GM18498 (cell line): ENCODE results near the gene GSTA3.
"Not testable (repeated sequence)": the region's sequence is repeated elsewhere in the genome, so short reads cannot be mapped to it uniquely, and the experiment has no call there.

ENCODE experiments used
- ATAC-seq: cut with Tn5 transposase; IDR thresholded peaks from one replicate; pipeline ENCODE4 v1.9.1; 2021; ENCODE audit warnings: mild to moderate bottlenecking, moderate library complexity; ENCODE audit not compliant: unreplicated experiment

The GSTA3 gene

DNA sequence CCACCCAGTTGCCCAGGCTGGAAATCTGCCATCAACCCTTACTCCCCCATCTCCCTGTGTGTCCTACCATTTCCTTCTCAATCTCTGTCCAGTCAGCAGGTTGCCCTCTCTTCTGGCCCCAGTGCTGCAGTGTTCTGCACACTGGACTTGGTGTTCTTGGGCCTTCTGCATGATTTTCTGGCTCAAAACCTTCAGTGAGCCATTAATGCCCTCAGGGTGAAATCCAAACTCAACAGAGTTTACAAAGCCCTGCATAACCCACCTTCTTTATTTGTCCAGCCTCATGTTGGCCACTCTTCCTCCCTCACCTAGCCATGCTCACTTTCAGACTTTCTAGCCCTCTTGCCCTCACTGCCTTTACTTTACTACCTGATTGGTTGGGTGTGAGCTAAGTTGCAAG lies 5.0 kb upstream of the GSTA3 start:
- no peak for ATAC-seq

DNA sequence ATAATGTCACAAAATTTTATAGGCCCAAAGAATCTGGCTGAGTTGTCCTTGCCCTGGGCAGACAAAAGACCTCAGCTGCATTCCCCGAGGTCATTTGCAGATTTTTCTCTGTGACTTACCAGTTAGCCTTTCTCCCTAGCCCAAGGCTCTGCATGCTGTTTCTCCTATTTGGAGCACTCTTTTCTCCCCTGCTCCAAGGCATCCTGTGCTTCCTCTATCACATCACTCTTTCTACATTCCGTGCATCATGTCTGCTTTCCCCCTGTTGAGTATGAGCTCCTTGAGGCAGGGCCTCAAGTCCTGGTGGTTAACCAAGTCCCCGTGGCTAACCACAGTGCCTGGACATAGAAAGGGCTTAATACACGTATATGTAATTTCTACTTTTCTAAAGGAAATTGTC lies 593 bp upstream of the GSTA3 start:
- ATAC-seq = no peak

DNA sequence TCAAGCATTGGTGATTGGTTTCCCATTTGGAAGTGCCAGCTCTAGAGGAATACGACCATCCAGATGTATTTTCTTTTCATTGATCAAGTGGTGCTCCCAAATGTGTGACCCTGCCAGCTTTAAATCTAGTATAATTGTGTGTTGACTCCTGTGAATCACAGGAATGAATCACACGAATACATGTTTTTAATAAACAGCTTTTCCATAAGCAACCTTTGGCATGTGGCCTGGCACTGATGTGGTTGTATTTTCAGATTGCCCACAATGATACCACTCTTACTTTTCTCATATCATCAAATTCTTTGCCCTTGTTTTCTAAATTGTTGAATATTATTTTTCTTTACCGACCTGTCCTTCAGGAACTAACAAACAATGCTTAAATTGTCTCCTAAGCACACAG lies 367 bp downstream of the GSTA3 start:
- no peak for ATAC-seq

DNA sequence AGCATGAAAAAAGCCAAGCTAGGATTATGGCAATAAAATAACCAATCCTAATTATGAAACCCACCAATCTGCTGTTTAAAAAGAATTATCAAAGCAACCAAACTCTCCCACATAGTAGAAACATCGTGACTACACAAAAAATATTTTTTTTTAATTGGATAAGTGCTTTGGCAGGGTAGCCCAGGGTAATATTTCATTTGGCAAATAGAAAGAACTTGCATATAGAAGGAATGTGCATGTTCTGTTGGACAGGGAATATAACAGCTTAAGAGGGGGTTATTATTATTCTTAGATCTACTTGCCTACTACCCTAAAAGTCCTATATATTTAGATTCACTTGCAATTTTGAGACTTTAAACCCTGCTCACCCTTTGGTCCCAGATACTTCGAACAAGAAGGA lies 972 bp downstream of the GSTA3 start:
- no peak for ATAC-seq

DNA sequence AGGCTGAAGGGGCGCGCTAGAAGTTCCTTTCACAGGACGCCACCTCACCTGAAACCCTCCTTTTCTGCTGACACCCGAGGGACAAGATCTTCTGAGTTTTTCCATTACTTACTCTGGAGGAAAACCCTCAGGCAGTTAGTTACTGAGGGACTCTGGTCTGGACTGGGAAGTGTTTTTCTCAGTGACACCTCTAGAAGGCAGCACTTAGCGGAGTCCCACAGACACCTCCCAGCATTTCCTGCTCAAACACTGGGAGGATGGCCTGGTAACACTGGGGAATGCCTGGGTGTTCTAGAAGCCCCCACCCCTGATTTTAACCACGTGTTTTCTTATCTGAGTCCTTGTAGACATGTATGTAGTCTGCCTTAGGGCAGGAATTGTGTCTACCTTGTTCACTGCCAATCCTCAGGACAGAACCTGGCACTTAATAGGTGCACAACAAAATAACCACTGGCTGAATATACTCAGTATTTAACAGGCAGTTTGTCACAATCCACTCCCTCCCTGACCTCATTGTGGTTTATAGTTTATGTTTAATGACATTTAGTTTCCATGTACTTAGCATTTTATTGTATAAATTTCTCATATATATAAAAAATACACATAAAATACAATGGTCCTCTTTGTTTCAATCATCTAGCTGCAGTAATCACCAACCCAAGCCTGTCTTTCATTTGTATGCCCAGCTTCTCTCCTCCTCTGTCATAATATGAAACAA lies 4.8 kb downstream of the GSTA3 start:
- no peak for ATAC-seq

DNA sequence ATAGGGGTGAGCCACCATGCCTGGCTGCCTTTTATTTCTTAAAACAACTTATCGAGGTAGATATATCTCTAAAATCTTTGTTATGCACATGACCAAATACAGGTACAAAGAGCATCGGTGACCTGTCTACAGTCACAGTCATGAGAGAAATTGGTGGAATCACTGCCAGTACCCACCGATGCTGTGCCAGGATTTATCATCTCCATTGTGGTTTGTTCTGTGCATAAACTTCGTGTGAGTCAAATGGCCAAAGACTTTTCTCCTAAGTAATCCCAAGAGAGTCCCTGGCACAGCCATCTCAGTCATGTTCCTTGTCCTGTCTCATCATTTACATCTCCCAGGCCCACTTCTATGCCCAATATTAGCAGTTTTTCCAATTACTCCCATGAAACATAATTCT lies 9.0 kb downstream of the GSTA3 start:
- no peak for ATAC-seq

DNA sequence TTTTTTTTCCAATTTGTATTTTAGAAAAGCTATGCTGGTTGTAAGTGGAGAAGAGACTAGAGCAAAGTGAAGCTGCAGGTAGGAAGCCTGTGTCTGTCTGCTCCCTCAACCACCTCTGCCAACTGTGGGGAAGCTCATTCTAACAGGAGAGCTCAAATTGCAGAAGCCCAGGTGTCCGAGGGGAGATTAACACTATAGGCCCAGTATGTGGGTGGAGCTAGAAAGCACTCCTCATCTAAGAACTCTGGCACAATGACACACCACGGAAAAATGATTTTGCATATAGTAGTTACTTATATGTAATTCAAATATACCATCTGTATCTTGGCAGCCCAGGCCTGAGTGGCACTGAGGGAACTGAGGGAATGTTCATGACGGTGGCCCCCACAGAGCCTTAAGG lies 13.7 kb downstream of the GSTA3 start:
- ATAC-seq = not testable (repeated sequence)

DNA sequence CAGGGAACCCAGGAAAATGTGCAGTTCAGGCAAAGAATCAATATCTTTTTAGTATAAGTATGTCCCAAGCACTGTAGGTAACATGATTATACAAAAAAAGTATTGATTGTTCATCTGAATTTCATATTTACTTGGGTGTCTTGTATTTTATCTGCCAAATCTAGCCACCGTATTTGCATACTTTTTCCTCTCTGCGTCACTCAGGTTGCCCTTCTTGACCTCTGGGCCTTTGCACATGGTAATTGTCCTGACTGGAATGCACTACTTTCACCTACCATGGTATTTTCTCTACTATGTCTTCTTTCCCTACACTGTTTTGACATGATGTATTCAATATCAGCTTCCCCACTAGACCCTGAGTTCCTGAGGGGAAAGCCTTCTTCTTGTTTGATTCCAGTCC lies 15.2 kb downstream of the GSTA3 start:
- ATAC-seq = no peak

DNA sequence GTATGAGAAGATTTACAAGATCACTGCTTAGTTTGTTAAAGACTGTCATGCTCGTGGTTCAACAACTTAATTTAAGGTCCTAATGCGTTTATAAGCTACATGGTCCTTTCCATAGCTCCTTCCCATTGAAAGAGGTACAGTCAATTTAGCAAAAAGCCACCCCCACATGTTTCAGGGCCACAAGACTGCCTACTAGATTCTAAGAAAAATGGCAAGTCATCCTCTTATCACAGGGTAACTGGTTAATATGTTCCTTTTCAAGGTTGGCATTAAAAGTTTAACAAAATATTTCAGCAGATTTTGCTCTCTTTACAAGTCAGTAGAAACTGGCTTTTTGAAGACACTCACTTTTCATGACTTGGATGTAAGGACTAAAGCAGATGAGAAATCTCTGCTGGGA lies 15.7 kb downstream of the GSTA3 start:
- ATAC-seq = no peak

DNA sequence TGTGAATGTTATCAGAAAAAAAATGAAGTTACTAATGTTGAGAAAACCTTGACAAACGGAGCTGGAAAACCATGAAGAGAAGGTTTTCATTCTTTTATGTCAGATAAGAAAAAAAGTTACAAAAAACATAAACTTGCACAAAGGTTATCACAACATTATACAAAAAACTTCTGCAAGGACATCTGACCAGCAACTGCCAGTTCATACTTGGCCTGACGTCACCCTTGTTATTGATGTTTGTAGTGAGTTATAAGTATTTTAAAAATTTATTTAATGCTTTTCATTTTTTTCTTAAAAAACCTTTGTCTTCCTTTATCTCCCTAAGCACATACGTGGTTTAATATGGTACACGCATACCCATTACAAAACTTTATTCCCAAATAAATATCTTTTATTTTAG lies 16.3 kb downstream of the GSTA3 start:
- ATAC-seq = no peak

DNA sequence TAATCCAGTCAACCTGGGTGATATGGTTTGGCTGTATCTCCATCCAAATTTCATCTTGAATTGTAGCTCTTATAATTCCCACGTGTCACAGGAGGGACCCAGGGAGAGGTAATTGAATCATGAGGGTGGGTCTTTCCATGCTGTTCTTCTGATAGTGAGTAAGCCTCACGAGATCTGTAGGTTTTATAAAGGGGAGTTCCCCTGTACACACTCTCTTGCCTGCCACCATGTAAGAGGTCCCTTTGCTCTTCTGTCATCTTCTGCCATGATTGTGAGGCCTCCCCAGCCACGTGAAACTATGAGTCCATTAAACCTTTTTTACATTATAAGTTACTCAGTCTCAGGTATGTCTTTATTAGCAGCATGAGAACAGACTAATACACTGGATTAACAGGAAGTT lies 19.5 kb downstream of the GSTA3 start:
- no peak for ATAC-seq

DNA sequence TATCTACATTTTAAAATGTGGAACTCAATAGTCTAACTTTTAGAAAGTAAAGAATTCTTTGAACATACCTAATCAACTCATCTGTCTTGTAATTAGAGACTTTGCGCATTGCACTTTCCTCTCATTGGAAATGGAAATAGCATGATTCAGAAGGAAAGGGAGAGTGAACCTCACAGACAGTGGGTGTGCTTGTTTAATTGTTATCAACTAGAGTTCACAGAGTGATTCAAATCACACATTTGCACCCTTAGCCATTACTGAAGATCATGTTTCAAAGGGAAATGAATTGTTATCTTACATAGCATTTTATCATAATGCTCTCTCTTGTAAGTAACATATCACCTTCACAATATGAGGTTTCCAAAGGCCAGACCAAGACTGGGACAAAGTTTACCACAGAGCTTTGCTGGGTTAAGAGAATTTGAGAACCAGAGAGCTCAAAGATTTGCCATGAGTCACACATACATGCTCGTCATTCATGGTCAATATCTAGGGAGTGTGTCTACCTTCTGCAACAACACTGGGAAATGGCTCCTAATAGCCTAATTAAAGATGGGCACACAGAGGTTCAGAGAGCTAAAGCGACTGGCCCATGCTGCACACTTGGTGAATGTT lies 21.5 kb downstream of the GSTA3 start:
- no peak for ATAC-seq

DNA sequence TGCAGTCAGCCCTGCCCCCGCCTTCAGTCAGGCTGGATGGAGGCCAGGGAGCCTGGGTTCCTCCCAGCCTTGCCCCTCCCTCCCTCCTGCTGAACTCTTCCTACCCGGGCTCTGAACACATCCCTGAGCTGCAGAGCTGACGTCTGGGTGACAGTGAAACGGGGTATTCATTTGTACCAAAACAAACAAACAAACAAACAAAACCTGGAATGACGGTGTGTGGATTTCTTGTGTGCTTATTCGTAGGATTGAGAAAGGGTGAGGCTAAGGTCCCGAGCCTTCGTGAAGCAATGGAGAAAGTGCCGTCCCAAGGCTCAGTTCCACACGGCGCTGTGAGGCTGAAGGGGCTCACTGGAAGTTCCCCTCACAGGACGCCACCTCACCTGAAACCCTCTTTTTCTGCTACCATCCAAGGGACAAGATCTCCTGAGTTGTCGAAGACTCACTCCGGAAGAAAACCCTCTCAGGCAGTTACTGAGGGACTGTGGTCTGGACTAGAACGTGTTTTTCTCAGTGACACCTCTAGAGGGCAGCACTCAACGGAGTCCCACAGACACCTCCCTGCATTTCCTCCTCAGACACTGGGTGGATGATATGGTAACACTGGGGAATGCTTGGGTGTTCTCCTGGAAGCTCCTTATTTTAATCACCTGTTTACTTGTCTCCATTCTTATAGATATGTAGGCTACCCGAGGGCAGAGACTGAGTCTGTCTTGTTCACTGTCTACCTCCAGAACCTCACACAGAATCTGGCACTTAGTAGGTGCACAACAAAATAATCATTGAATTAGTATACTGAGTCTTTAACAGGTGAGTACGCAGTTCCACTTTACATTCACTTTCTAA lies 27.3 kb downstream of the GSTA3 start:
- ATAC-seq = peak; percentile 99

DNA sequence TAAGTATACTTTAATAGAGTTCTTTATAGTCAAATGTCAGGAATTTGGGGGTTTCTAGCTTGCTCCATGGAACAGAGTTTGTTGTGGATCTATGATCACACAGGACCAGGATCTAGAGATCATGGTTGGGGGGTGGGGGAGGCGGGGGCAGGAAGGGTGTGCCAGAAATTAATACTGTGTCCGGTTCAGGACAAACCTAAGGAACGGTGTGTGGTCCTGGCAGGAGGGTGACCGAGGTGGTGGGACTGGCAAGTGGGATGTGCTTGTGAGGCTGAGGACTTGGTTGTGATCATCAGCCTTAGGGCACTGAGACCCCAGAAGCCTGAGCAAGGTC lies 27.9 kb downstream of the GSTA3 start:
- ATAC-seq = no peak

DNA sequence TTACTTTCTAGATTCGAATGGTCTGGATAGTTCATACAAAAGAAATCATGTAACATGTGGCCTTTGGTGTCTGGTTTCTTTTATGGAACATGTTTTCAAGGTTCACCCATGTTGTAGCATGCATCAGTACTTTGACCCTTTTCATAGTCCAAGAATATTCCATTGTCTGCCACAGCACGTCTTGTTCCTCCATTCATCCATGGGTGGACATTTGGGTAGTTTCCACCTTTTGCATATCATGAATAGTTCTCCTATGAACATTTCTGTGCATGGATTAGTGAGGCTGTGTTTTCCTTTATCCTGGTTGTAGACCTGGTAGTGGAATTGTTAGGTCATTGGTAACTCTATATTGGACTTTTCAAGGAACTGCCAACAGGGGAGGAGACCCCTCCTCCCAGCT lies 31.7 kb downstream of the GSTA3 start:
- no peak for ATAC-seq

DNA sequence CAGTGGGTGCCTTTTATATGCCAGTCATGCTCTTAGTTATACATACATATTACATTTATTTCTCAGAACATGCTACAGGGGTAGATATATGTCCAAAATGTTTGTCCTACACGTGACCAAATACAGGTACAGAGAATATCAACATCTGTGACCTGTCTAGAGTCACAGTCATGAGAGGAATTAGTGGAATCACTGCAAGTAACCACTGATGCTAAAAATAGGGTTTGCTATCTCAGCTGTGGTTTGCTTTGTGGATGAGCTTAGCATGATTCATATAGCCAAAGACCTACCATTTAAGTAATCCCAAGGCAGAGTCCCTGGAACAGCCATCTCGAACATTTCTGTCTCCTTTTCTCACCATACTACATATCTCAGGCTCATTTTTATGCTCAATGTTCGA lies 32.3 kb downstream of the GSTA3 start:
- ATAC-seq = no peak

DNA sequence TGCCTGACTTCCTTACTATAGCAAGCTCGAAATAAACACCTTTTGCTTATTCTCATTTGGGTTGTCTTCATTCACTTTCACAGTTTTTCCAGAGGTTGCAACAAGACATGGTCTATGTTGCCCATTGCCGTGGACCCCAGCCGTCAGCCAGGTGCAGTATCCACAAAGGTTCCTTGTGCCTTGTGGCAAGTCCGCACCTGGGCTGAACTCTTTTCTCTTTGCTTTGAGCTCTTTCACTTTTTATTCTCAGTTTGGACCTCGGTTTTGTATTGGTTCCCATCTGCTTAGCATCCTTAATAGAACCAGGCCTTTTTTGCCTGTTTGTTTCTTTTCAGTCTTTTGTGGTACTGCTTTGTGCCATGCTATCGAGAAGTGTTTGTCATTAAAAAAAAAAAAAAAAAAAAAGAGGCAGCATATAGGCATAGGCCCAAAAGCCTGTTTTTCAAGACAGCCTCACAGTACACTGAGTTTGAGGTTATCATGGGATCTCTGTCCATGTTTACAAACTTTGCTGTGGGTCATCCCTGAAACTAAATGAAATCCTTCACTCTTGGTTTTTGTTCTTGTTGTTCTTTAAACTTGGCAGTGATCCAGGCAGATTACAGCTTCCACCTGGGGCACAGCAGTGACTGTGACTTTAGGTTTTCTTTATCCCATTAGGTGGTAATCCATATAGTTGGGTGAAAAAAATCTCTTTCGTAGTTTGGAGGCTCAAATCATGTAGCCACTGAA lies 33.3 kb downstream of the GSTA3 start:
- no peak for ATAC-seq

DNA sequence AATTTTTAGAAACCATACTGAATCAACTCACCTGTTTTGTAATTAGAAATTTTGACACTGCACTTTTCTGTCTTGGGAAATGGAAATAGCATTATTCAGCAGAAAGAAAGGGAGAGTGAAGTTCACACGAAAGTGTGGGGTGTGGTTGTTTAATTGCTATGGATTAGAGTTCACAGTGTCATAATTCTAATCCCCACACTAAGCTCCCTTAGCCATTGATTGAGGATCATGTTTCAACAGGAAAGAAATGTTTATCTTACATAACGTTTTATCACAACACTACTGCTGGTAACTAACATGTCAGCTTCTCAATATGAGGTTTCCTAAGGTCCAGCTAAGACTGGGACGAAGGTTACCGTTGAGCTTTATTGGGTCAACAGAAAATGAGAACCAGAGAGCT lies 37.5 kb downstream of the GSTA3 start:
- no peak for ATAC-seq

DNA sequence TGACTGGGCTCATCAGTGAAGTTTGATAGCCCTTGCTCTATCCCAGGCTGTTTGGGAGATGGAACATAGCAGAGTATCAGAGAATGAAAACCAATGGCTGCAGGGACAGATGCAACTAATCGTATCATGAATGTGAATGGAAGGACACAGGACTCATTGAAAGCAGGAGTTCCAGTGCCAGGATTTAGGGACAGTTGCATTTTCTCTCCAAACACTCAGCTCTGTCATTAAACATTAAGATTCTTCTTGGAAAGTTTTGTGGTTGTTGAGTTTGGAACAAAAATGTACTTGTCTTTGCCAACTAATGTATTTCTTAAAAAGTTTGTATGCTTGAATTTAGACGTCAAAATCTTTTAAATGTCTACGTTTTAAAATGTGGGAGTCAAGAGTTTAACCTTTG lies 37.9 kb downstream of the GSTA3 start:
- no peak for ATAC-seq

DNA sequence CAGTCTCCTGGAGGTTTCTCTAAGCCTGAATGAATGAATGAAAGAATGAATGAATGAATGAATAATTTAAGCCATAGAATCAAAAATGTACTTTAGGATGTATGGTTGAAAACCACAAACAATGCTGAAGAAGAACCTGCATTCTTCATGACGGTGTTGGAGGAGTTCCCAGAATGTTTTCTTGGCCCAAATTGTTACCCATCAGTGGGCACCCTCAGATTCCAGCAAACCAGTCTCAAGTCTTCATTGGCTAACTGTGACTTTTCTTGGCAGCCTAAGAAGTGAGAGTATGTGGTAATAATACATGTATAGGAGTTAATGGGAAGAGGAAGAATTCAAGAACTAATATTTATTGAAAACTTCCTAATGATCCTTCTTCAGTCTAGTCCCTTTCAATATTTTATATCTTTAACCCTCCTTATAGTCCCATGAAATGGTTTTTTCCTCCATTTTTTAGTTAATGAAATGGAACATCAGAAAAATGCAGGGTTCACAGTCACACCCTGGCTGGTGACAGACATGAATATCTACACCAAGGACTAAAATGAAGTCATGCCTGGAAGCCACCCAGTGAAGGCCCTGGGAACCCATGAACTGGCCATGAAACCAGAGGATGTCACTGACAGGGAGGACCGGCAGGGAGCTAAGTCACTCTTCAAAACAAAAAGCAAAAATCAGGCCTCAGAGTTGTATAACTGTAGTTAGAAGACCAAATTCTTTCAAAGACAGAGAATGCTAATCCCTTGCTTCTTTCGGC lies 39.0 kb downstream of the GSTA3 start:
- not testable (repeated sequence) for ATAC-seq

DNA sequence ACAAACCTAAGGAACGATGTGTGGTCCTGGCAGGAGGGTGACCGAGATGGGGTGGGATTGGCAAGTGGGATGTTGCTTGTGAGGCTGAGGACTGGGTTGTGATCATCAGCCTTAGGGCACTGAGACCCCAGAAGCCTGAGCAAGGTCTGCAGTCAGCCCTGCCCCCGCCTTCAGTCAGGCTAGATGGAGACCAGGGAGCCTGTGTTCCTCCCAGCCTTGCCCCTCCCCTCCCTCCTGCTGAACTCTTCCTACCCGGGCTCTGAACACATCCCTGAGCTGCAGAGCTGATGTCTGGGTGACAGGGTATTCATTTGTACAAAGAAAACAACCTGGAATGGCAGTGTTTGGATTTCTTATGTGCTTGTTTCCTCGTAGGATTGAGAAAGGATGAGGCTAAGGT lies 40.6 kb downstream of the GSTA3 start:
- not testable (repeated sequence) for ATAC-seq
